Keratinocyte (primary cell): ENCODE measurements around the gene FSCB. TPM values are rescaled to one million over a fixed set of nuclear protein-coding genes. Genes with fewer than 3 reads are reported as not detected.

Source experiments
- DNase-seq: peaks from one replicate; pipeline ENCODE4 v3.0.0-alpha.2; 2011; ENCODE audit warnings: low read depth, missing footprints, low spot score
- FAIRE-seq: peaks from 2 replicates; lab custom pipeline; 2011; peaks lifted over from hg19 to GRCh38; lab: Jason Lieb, UNC
- H2AFZ ChIP-seq: 2 replicates; pipeline ENCODE4 v1.6.0; 2012; ENCODE audit warnings: low read length, control low read depth, inconsistent platforms; ENCODE audit not compliant: control insufficient read depth
- H3K27ac ChIP-seq: 2 replicates; pipeline ENCODE4 v1.5.1; 2011; ENCODE audit warnings: low read length; ENCODE audit not compliant: control insufficient read depth, insufficient read depth
- H3K27me3 ChIP-seq: 3 replicates; pipeline ENCODE4 v1.6.0; 2011; ENCODE audit warnings: low read length; ENCODE audit not compliant: control insufficient read depth, insufficient read depth; ENCODE audit errors: extremely low read depth
- H3K36me3 ChIP-seq, 2 experiments: 2 replicates in 1 of 2; 3 replicates in 1 of 2; pipeline ENCODE4 v1.5.1; 2011; ENCODE audit warnings: low read length in 2 of 2, mild to moderate bottlenecking in 1 of 2; ENCODE audit not compliant: control insufficient read depth in 2 of 2, insufficient read depth in 2 of 2; ENCODE audit errors: extremely low read depth in 1 of 2
- H3K4me1 ChIP-seq: 3 replicates; pipeline ENCODE4 v1.5.1; 2011; ENCODE audit warnings: low read length; ENCODE audit not compliant: control insufficient read depth, insufficient read depth; ENCODE audit errors: extremely low read depth
- H3K4me2 ChIP-seq: 3 replicates; pipeline ENCODE4 v1.6.0; 2011; ENCODE audit warnings: low read depth, low read length; ENCODE audit not compliant: control insufficient read depth, insufficient read depth; ENCODE audit errors: extremely low read depth
- H3K4me3 ChIP-seq, 3 experiments: fragments of 200-600 bp in 1 of 3; sonication (generic) in 1 of 3; 2 replicates in 2 of 3; 3 replicates in 1 of 3; pipeline ENCODE4 v1.5.1; 2011 to 2016; ENCODE audit warnings: low read length in 3 of 3, mild to moderate bottlenecking in 3 of 3, control low read depth in 2 of 3, inconsistent platforms in 1 of 3, low read depth in 1 of 3, mixed read lengths in 1 of 3, mixed run types in 1 of 3, moderate library complexity in 1 of 3; ENCODE audit not compliant: control insufficient read depth in 2 of 3, insufficient read depth in 2 of 3; ENCODE audit errors: extremely low read depth in 1 of 3
- H3K79me2 ChIP-seq: 2 replicates; pipeline ENCODE4 v1.6.0; 2012; ENCODE audit warnings: low read length; ENCODE audit not compliant: control insufficient read depth, insufficient read depth
- H3K9ac ChIP-seq: 3 replicates; pipeline ENCODE4 v1.6.0; 2011; ENCODE audit warnings: low read length; ENCODE audit not compliant: control insufficient read depth, insufficient read depth; ENCODE audit errors: extremely low read depth
- H3K9me1 ChIP-seq: 3 replicates; pipeline ENCODE4 v1.6.0; 2011; ENCODE audit warnings: low read length; ENCODE audit not compliant: control insufficient read depth, insufficient read depth; ENCODE audit errors: extremely low read depth
- H3K9me3 ChIP-seq: 2 replicates; pipeline ENCODE4 v1.5.1; 2012; ENCODE audit warnings: low read depth, low read length; ENCODE audit not compliant: control insufficient read depth
- H4K20me1 ChIP-seq: 3 replicates; pipeline ENCODE4 v1.6.0; 2011; ENCODE audit warnings: low read length; ENCODE audit not compliant: control insufficient read depth, insufficient read depth; ENCODE audit errors: extremely low read depth
- CTCF ChIP-seq, 3 experiments: IDR thresholded peaks in 1 of 3; conservative IDR thresholded peaks in 1 of 3; optimal IDR thresholded peaks in 1 of 3; 2 replicates in 2 of 3; 3 replicates in 1 of 3; pipeline versions ENCODE3 to v1.5.1; 2011; ENCODE audit warnings: low read length in 3 of 3, mild to moderate bottlenecking in 3 of 3, moderate library complexity in 2 of 3, control low read depth in 1 of 3, inconsistent platforms in 1 of 3; ENCODE audit not compliant: insufficient read depth in 2 of 3; ENCODE audit errors: extremely low read depth in 1 of 3
- EZH2 ChIP-seq: IDR thresholded peaks from one replicate; pipeline ENCODE4 v1.6.1; 2012; ENCODE audit warnings: inconsistent platforms, mild to moderate bottlenecking, low read length, moderate library complexity
- dilution Hi-C: fragments of 300-500 bp; cut with MboI; formaldehyde crosslinking; loops from one replicate; pipeline ENCODE4 v1.7.0; 2020; ENCODE audit warnings: low sequenced_read_pairs; ENCODE audit not compliant: extremely low pct_ligation_motif_present
- polyA minus RNA-seq, 3 experiments: library from RNA; depleted of rRNA, polyadenylated mRNA; stranded (reverse); fragments of >200 nt; gene quantifications; 1 replicate in 1 of 3; 2 replicates in 1 of 3; 3 replicates in 1 of 3; pipeline ENCODE4 v1.2.3, GENCODE V29; 2011
- polyA plus RNA-seq, 5 experiments: library from polyadenylated mRNA; depleted of rRNA in 3 of 5; stranded (reverse) in 3 of 5; stranded (forward) in 1 of 5; unstranded in 1 of 5; fragments of >200 nt; gene quantifications; 1 replicate in 1 of 5; 2 replicates in 3 of 5; 3 replicates in 1 of 5; pipeline versions ENCODE4 v1.2.1 to v1.2.3, GENCODE V29; 2011 to 2012; ENCODE audit warnings: missing spikeins in 2 of 5, low read depth in 1 of 5, low replicate concordance in 1 of 5

Gene FSCB
- polyA plus RNA-seq (not detected in 3 replicates), polyA minus RNA-seq (not detected in 3 replicates)
- not detected for polyA plus RNA-seq (2011; ENCODE audit: low read depth)
- not detected in 2 replicates for polyA plus RNA-seq (2011; cell fraction: cytosol; rRNA removed)
- polyA plus RNA-seq (2011; cell fraction: nucleus; rRNA removed), result not detected in 2 replicates
- not detected in 2 replicates for polyA plus RNA-seq (2012; ENCODE audit: low replicate concordance)
- not detected for polyA minus RNA-seq (2011; cell fraction: cytosol; rRNA and poly(A)+ RNA removed)
- not detected in 2 replicates for polyA minus RNA-seq (2011; cell fraction: nucleus; rRNA and poly(A)+ RNA removed)

GRCh38 chr14:44507183-44507582, at the start of gene FSCB:
Gene FSCB (minus strand): TSS chr14:44507283. CDS start chr14:44506987, 296 bp downstream.
- DNase-seq (no peak), FAIRE-seq (no peak)
- H3K4me3 ChIP-seq, result no peak within 1 kb of the TSS
- no peaks in the 10 kb centered on the region for H3K27me3 ChIP-seq
- H3K79me2 ChIP-seq, result no peaks in the 10 kb centered on the region
- no peak for TF ChIP-seq CTCF (optimal IDR thresholded peaks at IDR 0.05 in 1 of 3, IDR thresholded peaks at IDR 0.05 in 1 of 3, conservative IDR thresholded peaks at IDR 0.05 in 1 of 3; ENCODE audit: extremely low read depth in 1 of 3, insufficient read depth in 2 of 3, low read length in 3 of 3)
- TF ChIP-seq EZH2, result no peak
- no peak within 1 kb of the TSS for H2AFZ ChIP-seq
- no peak within 1 kb of the TSS for H3K9ac ChIP-seq
- dilution Hi-C loops, result no loop called here
- no peak within 1 kb of the TSS for H3K4me2 ChIP-seq
- H3K36me3 ChIP-seq, result no peaks in the 10 kb centered on the region
- no peaks in the 10 kb centered on the region for H3K4me1 ChIP-seq
- H3K27ac ChIP-seq, result no peak within 1 kb of the TSS
- no peaks in the 10 kb centered on the region for H4K20me1 ChIP-seq
- no peaks in the 10 kb centered on the region for H3K9me3 ChIP-seq
- no peaks in the 10 kb centered on the region for H3K9me1 ChIP-seq

- Histone ChIP-seq H3K4me2 (no peak overlapping the region), H3K4me1 (no peaks in the 10 kb centered on the region), H3K27me3 (no peaks in the 10 kb centered on the region), H3K79me2 (no peaks in the 10 kb centered on the region), H3K4me3 (no peak overlapping the region), H3K9me1 (no peaks in the 10 kb centered on the region), H2AFZ (no peak overlapping the region), H4K20me1 (no peaks in the 10 kb centered on the region), H3K9ac (no peak overlapping the region), H3K27ac (no peak overlapping the region), H3K9me3 (no peaks in the 10 kb centered on the region), H3K36me3 (no peaks in the 10 kb centered on the region)
- FAIRE-seq (no peak), DNase-seq (no peak)
- dilution Hi-C loops, result no loop called here
- no peak for TF ChIP-seq EZH2
- no peak for TF ChIP-seq CTCF (optimal IDR thresholded peaks at IDR 0.05 in 1 of 3, IDR thresholded peaks at IDR 0.05 in 1 of 3, conservative IDR thresholded peaks at IDR 0.05 in 1 of 3; ENCODE audit: extremely low read depth in 1 of 3, insufficient read depth in 2 of 3, low read length in 3 of 3)
Observed at GRCh38 chr14:44531658-44532057, 24.6 kb upstream of the FSCB start.
